Spleen (tissue), 13 donors: ENCODE data around the gene SLC17A5. TPM values are rescaled to one million over a fixed set of nuclear protein-coding genes. Genes with fewer than 3 reads are reported as not detected.

Experiments
- DNase-seq: peaks from one replicate; pipeline ENCODE4 v3.0.0-alpha.2; 2020
- H3K27ac ChIP-seq, 8 donors: fragments of 200-600 bp; sonication (generic) in 7 of 8; 1 replicate in 4 of 8; 2 replicates in 4 of 8; pipeline versions ENCODE4 v1.5.0 to v1.8.0; 2016 to 2021; ENCODE audit warnings: inconsistent platforms in 4 of 8, mild to moderate bottlenecking in 4 of 8, moderate library complexity in 1 of 8
- H3K27me3 ChIP-seq, 7 donors: fragments of 200-600 bp; sonication (generic) in 6 of 7; replicated peaks in 1 of 7; 1 replicate in 4 of 7; 2 replicates in 3 of 7; pipeline versions ENCODE4 v1.5.0 to v1.8.0; 2016 to 2021; ENCODE audit warnings: inconsistent platforms in 3 of 7, mild to moderate bottlenecking in 1 of 7
- H3K36me3 ChIP-seq, 6 donors: fragments of 200-600 bp; sonication (generic) in 5 of 6; 1 replicate in 4 of 6; 2 replicates in 2 of 6; pipeline versions ENCODE4 v1.5.0 to v1.8.0; 2016 to 2021; ENCODE audit warnings: inconsistent platforms in 2 of 6
- H3K4me1 ChIP-seq, 6 donors: fragments of 200-600 bp; sonication (generic) in 5 of 6; 1 replicate in 3 of 6; 2 replicates in 3 of 6; pipeline versions ENCODE4 v1.5.0 to v1.8.0; 2016 to 2021; ENCODE audit warnings: inconsistent platforms in 3 of 6
- H3K4me3 ChIP-seq, 8 donors: fragments of 200-600 bp; sonication (generic) in 7 of 8; 1 replicate in 4 of 8; 2 replicates in 4 of 8; pipeline versions ENCODE4 v1.5.0 to v1.8.0; 2016 to 2021; ENCODE audit warnings: inconsistent platforms in 4 of 8, mild to moderate bottlenecking in 4 of 8, moderate library complexity in 2 of 8
- H3K9me3 ChIP-seq, 8 donors: fragments of 200-600 bp; sonication (generic) in 7 of 8; 1 replicate in 4 of 8; 2 replicates in 4 of 8; pipeline versions ENCODE4 v1.5.0 to v1.8.0; 2016 to 2021; ENCODE audit warnings: inconsistent platforms in 4 of 8
- POLR2A ChIP-seq, 3 donors: fragments of 450-650 bp; IDR thresholded peaks; one replicate each; pipeline ENCODE4 v1.5.1; 2017; ENCODE audit warnings: antibody characterized with exemption in 3 of 3, mild to moderate bottlenecking in 1 of 3
- POLR2AphosphoS5 ChIP-seq, 3 donors: sonication (generic); formaldehyde crosslinking; IDR thresholded peaks; one replicate each; pipeline ENCODE4 v1.5.1; 2017; ENCODE audit warnings: antibody characterized with exemption in 3 of 3
- WGBS, 5 donors: extraction: QIAGEN DNeasy Blood & Tissue Kit in 3 of 5; methylation state at CpG; one replicate each; pipeline versions ENCODE4 v1.1.5 to v1.1.7; 2013 to 2018; 5-methylcytosine and 5-hydroxymethylcytosine counted together
- intact Hi-C: fragments of 100-400 bp; cut with DNase I; formaldehyde crosslinking; loops from one replicate; pipeline ENCODE4 v1.15.0; 2023; ENCODE audit warnings: low total_unique reads
- long read RNA-seq, 2 donors: transcript quantifications; one replicate each; lab custom pipeline, GENCODE V29; 2026
- polyA plus RNA-seq, 3 donors: library from polyadenylated mRNA; stranded (reverse); fragments of 200-250 nt; gene quantifications; one replicate each; pipeline ENCODE4 v1.2.1, GENCODE V29; 2013
- total RNA-seq, 7 donors: library from RNA; depleted of rRNA in 3 of 7; stranded (reverse); fragments of >200 nt in 3 of 7; fragmentation: NEBNext Ultra II Directional in 4 of 7; extraction: Animal tissue kit (Norgen Biotek cat#: 25700) in 4 of 7; gene quantifications; one replicate each; pipeline versions ENCODE4 v1.1.0 to v1.2.1, GENCODE V29; 2016 to 2021
- TF ChIP-seq, protein P1 (sequence below), 11 experiments: fragments of 200-600 bp in 7 of 11; fragments of 450-650 bp in 4 of 11; sonication (generic) in 4 of 11; IDR thresholded peaks in 8 of 11; conservative IDR thresholded peaks in 3 of 11; 1 replicate in 7 of 11; 2 replicates in 4 of 11; pipeline versions ENCODE4 v1.4.0 to v1.8.0; 2016 to 2021; ENCODE audit warnings: antibody characterized with exemption in 11 of 11, inconsistent platforms in 4 of 11, mild to moderate bottlenecking in 1 of 11
- donor health status: healthy with polysubstance abuse.
- donor health status: DM: no; HTN: no; CAD: no; lungs with moderate emphysema.
- donor health status: DM: no; HTN: no; CAD: no.
- donor health status: Bipolar disorder and iron deficiency.
- donor health status: healthy.
- donor health status: DM: no; HTN: no; CAD: no.
- donor health status: DM: yes; HTN: yes; CAD: no.

SLC17A5 gene
- total RNA-seq (10 to 100 TPM; 10.1 to 22.8 (median 14.4) TPM), polyA plus RNA-seq (1 to 10 TPM; 1.1 to 3.8 (median 2.2) TPM)
- long read RNA-seq, donor 1, partial matches to known transcripts, result 0 of 3 reads
- long read RNA-seq, donor 1, other reads (novel, unspliced or antisense), result 0 of 3 reads
- long read RNA-seq, donor 2, partial matches to known transcripts, result 0 of 2 reads
- long read RNA-seq, donor 2, other reads (novel, unspliced or antisense), result 0 of 2 reads

- Histone ChIP-seq H3K27ac (peak within 1 kb of the TSS; percentile 91 to 100 (median 99)), H3K36me3 (peaks cover 0 to 15% (median 3%) of the 10 kb centered on the region in 6 donors), H3K4me1 (peaks cover 0 to 36% (median 27%) of the 10 kb centered on the region in 6 donors), H3K9me3 (no peaks in the 10 kb centered on the region), H3K27me3 (no peaks in the 10 kb centered on the region), H3K4me3 (peak within 1 kb of the TSS; percentile 80 to 99 (median 94))
- DNase-seq, result peak; percentile 98
- intact Hi-C loops, result no loop called here
- 0 to 3% (median 1%) methylated on average over 11 to 90 of the region's 90 CpGs for WGBS, 5 donors
- TF ChIP-seq, protein P1, sequence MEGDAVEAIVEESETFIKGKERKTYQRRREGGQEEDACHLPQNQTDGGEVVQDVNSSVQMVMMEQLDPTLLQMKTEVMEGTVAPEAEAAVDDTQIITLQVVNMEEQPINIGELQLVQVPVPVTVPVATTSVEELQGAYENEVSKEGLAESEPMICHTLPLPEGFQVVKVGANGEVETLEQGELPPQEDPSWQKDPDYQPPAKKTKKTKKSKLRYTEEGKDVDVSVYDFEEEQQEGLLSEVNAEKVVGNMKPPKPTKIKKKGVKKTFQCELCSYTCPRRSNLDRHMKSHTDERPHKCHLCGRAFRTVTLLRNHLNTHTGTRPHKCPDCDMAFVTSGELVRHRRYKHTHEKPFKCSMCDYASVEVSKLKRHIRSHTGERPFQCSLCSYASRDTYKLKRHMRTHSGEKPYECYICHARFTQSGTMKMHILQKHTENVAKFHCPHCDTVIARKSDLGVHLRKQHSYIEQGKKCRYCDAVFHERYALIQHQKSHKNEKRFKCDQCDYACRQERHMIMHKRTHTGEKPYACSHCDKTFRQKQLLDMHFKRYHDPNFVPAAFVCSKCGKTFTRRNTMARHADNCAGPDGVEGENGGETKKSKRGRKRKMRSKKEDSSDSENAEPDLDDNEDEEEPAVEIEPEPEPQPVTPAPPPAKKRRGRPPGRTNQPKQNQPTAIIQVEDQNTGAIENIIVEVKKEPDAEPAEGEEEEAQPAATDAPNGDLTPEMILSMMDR (IDR thresholded peaks at IDR 0.05 in 8 of 11, conservative IDR thresholded peaks at IDR 0.05 in 3 of 11), result peak in 2 of 11 experiments; percentile 8 to 16
- TF ChIP-seq POLR2A (IDR thresholded peaks at IDR 0.05), result peak in 1 of 3 donors; percentile 18
- TF ChIP-seq POLR2AphosphoS5 (IDR thresholded peaks at IDR 0.05), result peak; percentile 87 to 94 (median 91)
Observed at GRCh38 chr6:73653571-73654424, at the start of gene SLC17A5. TSS of gene SLC17A5 (minus strand) at chr6:73653992. CDS start at chr6:73653886, 106 bp downstream.

DNA sequence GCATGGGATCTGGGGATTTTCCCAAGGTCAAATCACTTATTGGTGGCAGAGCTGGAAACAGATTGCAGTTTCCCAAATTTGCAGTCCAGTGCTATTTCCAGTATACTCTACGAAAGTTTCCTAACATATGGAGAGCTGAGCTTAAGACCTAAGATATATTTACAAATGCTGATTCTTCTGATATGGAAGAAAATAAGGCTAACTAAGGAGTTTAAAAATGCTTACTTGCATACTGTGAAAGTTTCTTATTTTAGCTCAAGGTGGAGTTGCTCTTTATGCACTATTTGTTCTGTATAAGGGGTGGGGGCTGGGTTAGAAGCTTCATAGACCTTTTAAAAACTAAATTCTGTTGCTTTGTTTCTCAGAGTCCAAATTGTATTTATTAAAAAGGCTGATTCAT, 49.7 kb upstream of the SLC17A5 start:
- H3K4me3 ChIP-seq, result no peak overlapping the region
- no peaks in the 10 kb centered on the region for H3K9me3 ChIP-seq
- 72 to 82% (median 80%) methylated on average over 1 of the region's 1 CpG for WGBS, 5 donors
- intact Hi-C loops, result no loop called here
- H3K27me3 ChIP-seq, result no peaks in the 10 kb centered on the region
- no peaks in the 10 kb centered on the region for H3K36me3 ChIP-seq
- H3K27ac ChIP-seq, result no peak overlapping the region
- TF ChIP-seq POLR2A (IDR thresholded peaks at IDR 0.05), result no peak
- no peak for TF ChIP-seq POLR2AphosphoS5 (IDR thresholded peaks at IDR 0.05)
- TF ChIP-seq, protein P1 (IDR thresholded peaks at IDR 0.05 in 8 of 11, conservative IDR thresholded peaks at IDR 0.05 in 3 of 11), result no peak
- DNase-seq, result no peak
- no peaks in the 10 kb centered on the region for H3K4me1 ChIP-seq

GRCh38 chr6:73702444-73702843, 48.7 kb upstream of the SLC17A5 start:
- H3K27ac ChIP-seq, result no peak overlapping the region
- intact Hi-C loops, result no loop called here
- peaks cover 0 to 3% (median 0%) of the 10 kb centered on the region in 6 donors for H3K4me1 ChIP-seq
- H3K27me3 ChIP-seq, result peaks cover 0 to 8% (median 0%) of the 10 kb centered on the region in 7 donors
- no peaks in the 10 kb centered on the region for H3K9me3 ChIP-seq
- TF ChIP-seq, protein P1 (IDR thresholded peaks at IDR 0.05 in 8 of 11, conservative IDR thresholded peaks at IDR 0.05 in 3 of 11), result no peak
- no peak for TF ChIP-seq POLR2A (IDR thresholded peaks at IDR 0.05)
- no peak for DNase-seq
- H3K4me3 ChIP-seq, result no peak overlapping the region
- WGBS, 5 donors, result 76 to 93% (median 91%) methylated on average over 2 of the region's 2 CpGs
- no peaks in the 10 kb centered on the region for H3K36me3 ChIP-seq
